CD4-positive, alpha-beta T cell treated with Interleukin-15 for 4 hours (primary cell): ENCODE data around the gene FBXL7.

ENCODE experiments used
- DNase-seq: peaks from one replicate; pipeline ENCODE4 v3.0.0-alpha.2; 2020; ENCODE audit warnings: low spot score

The FBXL7 gene

DNA sequence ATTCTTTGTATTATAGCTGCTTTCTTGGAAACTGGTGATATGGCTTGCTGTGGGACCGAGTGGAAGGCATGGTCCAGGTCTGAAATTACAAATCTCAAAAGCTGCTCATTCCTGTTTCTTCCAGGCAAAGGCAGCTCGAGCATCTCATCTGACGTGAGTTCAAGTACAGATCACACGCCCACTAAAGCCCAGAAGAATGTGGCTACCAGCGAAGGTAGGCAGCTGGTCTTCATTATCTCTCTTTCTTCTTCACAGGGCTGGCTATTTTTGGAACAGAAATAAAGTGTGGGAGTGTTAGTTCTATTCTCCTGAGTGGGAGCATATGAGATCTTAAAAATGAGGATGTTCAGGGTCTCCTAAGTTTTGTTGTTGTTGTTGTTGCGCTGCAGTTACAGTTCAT is 115.9 kb downstream of the FBXL7 start:
- DNase-seq = no peak

DNA sequence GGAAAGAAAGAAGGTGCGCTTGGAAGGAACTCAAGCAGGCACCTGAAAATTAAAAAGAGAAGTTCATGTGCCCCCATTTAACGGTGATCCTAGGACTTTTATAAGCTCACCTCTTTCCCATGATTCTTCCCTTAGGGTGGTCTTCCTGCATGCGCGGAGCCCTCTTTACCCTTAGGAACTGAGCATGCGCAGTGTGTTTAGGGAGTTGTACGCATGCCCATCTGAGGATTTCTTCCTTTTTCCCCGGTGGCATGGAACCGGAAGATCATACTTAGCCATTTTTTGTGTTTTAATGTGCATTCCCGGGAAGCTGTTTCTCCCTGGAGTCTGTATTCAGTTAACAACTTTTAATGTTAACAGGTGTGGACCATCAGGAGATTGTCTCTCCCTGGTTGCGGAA is 119.0 kb downstream of the FBXL7 start:
- no peak for DNase-seq

DNA sequence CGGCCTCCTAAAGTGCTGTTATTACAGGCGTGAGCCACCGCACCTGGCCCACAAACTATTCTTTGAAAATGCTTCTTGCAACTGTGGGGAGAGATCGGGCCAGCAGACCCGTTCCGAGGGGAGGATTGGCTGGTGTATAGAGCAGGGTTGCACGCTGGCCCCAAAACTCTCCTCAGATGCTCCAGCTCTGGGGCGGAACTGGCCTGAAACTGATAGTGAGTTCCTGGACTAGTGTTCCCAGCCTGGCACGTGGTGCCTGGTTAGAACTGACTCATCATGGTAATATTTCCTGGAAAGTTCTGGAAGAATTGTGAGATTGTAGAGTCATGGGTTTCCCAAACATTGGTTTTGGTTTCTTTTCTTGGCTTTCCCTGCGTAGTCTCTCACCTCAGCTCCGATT is 120.5 kb downstream of the FBXL7 start:
- no peak for DNase-seq

DNA sequence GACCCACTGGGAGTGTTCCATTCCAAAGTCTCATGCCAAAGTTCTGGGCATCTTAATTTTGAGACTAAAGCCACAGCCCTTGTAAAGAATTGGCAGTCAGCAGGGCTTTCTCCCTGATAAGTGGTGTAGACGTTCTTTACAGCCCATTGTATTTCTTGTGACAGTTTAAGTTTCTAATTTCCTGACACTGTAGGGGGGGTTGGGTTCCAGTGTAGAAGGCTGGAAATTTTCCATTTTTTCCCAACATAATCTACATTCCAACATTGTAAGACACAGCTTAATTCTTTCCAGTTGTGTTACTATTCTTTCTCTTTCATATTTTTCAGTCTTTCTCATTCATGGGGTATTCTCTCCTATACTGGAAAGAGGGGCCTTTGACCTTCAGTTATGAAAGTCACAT is 121.1 kb downstream of the FBXL7 start:
- no peak for DNase-seq

GRCh38 chr5:15623794-15624193 is 123.8 kb downstream of the FBXL7 start:
- DNase-seq = no peak

GRCh38 chr5:15627109-15627508 is 127.1 kb downstream of the FBXL7 start:
- DNase-seq = no peak

- DNase-seq = no peak
Observed at GRCh38 chr5:15627647-15628046, 127.7 kb downstream of the FBXL7 start.

- no peak for DNase-seq
Observed at GRCh38 chr5:15630441-15630840, 130.5 kb downstream of the FBXL7 start.

- no peak for DNase-seq
Observed at GRCh38 chr5:15634591-15635288, 134.8 kb downstream of the FBXL7 start.

DNA sequence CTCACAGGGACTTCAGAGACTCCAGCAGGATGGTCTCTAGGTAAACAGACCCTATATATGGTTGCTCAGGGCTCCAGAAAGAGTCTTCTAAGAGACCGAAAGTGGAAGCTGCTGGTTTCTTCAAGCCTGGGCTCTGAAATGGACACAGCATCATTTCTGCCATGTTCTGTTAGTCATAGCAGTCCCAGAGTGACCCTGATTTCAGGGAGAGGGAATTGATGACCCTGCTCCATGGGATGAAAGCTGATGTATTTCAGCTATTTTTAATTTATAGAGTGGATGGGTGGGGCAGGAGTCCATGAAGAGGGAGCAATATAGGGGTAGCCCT is 135.3 kb downstream of the FBXL7 start:
- no peak for DNase-seq

- DNase-seq = no peak
Observed at GRCh38 chr5:15637345-15637744, 137.4 kb downstream of the FBXL7 start.

GRCh38 chr5:15637886-15638285 is 137.9 kb downstream of the FBXL7 start:
- DNase-seq = no peak

DNA sequence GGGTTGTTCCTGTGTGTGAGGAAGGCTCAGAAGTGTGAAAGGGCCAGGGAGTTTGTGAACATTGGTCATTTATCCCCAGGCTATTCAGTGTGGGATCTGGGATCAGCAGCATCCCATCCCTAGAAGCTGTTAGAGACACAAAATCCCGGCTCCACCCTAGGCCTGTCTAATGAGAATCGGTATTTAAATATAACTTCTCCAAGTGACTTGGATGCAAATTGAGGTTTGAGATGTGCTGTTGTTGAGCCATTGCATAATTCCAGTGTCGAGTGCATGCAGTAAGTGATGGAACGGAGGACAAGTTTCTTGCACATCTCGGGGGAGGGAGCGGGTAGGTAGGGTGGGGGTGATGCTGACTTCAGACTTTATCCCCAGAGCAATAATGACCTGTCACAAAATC is 138.3 kb downstream of the FBXL7 start:
- no peak for DNase-seq

GRCh38 chr5:15639288-15639687 is 139.3 kb downstream of the FBXL7 start:
- no peak for DNase-seq

DNA sequence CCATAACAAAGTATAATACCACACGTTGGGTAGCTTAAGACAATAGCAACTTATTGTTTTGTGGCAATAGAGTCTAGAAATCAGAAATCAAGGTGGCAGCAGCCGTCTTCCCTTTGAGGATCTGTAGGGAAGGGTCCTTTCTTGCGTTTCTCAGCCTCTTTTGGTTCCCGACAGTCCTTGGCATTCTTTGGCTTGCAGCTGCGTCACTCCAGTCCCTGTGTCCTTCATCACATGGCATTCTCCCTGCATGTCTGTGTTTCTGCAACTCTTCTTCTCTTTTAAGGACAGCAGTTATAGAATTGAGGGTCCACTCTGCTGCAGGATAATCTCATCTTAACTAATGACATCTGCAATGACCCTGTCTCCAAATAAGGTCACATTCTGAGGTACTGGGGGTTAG is 140.1 kb downstream of the FBXL7 start:
- DNase-seq = no peak

DNA sequence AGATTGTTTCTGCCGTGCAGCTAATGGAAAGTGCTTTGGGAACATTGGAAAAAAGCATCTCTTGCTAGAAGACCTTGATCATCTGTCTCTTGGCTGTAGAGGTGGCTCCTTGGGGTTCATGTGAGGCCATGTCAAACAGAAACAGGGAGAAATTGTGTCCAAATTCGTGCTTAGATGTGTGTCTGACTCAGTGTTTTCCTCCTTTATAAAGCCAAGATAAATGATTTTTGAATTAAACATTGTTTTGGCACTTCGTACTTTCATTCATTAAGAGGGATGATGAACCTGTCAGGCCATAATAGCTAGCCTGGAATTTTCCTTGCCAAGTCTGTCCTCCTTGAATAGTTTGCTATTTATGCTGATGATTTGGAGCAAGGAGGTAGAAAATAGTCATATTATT is 143.8 kb downstream of the FBXL7 start:
- no peak for DNase-seq

DNA sequence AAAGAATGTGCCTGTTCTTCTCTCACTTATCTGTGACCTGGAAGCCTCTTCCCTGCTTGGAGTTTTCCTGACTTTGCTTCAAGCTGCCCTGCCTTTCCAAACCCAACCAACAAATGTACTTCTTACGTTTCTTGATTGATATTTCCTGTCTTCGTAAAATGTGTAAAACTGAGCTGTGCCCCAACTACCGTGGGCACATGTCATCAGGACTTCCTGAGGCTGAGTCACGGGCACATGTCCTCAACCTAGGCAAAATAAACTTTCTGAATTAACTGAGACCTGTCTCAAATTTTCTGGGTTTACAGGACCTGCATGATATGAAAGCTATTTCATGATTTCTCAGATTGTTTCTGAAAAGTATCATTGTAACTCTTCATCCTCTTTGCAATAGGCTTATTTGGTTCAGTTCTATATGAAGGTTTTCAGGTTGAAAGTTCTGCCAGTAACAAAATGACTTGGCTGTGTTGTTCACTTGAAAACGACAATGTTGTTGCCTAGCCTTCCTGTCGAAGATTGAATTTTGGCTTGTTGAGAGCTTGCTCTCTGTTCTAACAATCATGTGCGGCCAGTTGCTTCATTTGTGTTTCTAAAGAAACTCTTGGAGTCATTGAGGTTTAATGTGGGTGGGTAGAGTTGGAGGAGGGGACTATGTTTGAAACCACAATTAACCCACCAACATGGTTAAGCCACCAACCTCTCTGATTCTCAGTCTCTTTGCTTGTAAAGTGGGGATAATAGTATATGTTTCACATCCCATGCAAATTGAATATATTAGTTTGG is 145.6 kb downstream of the FBXL7 start:
- no peak for DNase-seq

DNA sequence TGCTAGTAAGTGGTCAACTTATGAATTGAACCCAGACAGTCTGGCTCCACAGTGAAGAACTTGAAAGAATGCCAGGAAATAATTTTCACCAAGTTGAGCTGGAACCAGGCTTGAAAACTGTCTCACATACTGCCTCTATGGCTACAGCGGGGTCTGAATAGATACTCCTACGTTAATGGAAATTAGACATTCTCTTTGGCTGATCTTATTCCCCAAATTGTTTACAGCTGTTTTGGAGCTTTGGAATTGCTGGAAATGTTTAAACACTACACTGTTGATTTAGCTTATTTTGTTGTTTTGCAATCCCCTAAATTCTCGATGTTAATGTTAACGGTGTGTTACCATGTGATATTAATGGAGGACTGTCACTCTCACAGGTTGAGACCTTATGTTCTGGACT is 146.4 kb downstream of the FBXL7 start:
- no peak for DNase-seq

DNA sequence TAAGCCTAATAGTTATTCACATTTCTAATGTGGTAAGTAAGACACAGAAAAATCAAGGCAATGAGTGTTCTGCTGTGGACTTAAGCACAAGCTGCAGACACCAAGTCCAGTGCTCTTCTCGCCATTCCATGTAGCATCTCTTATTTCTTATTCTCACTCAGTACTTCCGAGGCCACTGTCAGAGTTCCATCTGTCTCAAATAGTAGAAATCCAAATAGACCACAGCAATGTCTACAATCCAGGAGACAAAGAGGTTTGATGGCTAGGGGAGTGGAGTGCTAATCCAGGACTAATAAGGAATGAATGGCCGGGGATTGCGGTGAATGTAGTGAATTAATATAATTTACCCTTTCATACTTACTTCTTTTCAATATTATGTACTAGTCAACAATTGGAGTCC is 147.3 kb downstream of the FBXL7 start:
- DNase-seq = no peak

DNA sequence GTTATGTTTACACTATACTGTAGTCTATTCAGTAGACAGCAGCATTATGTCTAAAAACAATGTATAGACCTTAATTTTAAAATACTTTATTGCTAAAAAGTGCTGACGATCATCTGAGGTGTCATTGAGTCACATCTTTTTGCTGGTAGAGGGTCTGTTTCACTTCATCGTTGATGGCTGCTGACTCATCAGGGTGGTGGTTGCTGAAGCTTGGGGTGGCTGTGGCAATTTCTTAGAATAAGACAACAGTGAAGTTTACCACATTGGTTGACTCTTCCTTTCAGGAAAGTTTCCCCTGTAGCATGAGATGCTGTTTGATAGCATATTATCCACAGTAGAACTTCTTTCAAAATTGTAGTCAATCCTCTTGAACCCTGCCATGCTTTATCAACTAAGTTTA is 150.3 kb downstream of the FBXL7 start:
- no peak for DNase-seq

DNA sequence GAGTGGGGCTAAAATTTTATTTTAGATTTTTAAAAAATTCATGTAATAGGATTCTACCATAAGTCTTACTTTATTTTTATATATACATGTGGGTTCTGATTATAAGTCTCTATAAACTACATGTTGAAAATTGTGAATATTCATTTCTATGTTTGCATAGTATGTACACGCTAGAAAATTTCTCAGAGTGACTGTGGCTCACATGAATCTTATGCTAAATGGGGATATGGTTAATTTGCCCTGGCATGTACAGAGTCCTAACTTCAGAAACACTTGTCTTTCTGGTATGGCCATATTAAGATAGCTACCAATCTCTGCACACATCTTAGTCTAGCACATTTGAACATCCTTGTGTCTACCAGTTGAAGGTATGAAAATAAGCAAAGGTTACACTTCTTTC is 154.8 kb downstream of the FBXL7 start:
- no peak for DNase-seq

DNA sequence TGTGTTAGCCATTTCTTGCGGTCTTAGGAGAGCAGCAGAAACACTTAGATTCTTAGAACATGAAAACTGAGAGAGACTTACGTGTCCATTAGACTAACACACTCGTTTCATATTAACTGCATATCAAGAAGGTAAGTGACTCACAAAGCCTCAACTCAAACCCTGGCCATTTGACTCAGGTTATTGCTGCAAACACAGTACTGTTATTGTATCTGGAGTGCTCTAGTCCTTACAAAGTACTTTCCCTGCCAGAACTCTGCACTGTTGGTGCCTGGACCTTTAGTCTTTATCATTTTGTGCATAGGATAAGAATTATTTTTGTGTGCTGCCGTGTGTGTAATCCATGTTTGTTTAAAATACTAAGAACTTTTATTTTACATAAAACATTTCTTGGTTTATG is 155.7 kb downstream of the FBXL7 start:
- no peak for DNase-seq

DNA sequence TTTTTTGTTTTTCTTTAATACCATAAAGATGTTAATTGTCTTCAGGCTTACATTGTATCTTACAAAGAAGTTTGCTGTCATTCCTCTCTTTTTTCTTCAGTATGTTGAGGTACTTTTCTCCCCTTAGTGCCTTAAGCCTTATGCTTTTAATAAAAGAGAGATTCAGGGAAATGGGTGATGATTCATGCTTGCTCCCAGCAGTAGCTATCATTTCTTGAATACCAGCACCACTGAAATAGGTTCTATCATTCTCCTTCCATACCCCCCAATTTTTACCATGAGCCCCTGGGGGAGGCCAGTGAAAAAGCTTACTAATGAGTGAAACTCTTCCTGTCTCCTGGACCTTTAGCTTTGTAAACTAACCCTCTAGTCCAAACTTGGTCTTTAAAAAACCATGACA is 165.0 kb downstream of the FBXL7 start:
- DNase-seq = no peak

- no peak for DNase-seq
Observed at GRCh38 chr5:15669826-15670225, 169.8 kb downstream of the FBXL7 start.
